Breast epithelium (tissue), 4 donors: Measurements from ENCODE around the gene ATN1. TPM values are rescaled to one million over a fixed set of nuclear protein-coding genes. Genes with fewer than 3 reads are reported as not detected.

Experiments
- DNase-seq, 2 donors: peaks; one replicate each; pipeline ENCODE4 v3.0.0-alpha.2; 2019; ENCODE audit warnings: low spot score in 2 of 2
- H3K27ac ChIP-seq, 2 donors: fragments of 200-600 bp; sonication (generic) in 1 of 2; one replicate each; pipeline ENCODE4 v1.5.1; 2016 to 2019; ENCODE audit warnings: mild to moderate bottlenecking in 1 of 2
- H3K27me3 ChIP-seq, 2 donors: fragments of 200-600 bp; sonication (generic) in 1 of 2; one replicate each; pipeline versions ENCODE4 v1.5.1 to v1.6.0; 2017 to 2019; ENCODE audit warnings: control low read depth in 1 of 2, mild to moderate bottlenecking in 1 of 2
- H3K36me3 ChIP-seq: fragments of 200-600 bp; one replicate; pipeline ENCODE4 v1.5.1; 2019
- H3K4me1 ChIP-seq, 2 donors: fragments of 200-600 bp; sonication (generic); one replicate each; pipeline ENCODE4 v1.5.1; 2016 to 2019; ENCODE audit warnings: control low read depth in 1 of 2
- H3K4me3 ChIP-seq, 3 donors: fragments of 200-600 bp; sonication (generic); 1 replicate in 2 of 3; 2 replicates in 1 of 3; pipeline ENCODE4 v1.5.1; 2016 to 2019; ENCODE audit warnings: mild to moderate bottlenecking in 3 of 3, moderate library complexity in 2 of 3
- H3K9me3 ChIP-seq, 2 donors: fragments of 200-600 bp; sonication (generic) in 1 of 2; one replicate each; pipeline ENCODE4 v1.5.1; 2016 to 2019; ENCODE audit warnings: control low read depth in 1 of 2
- CTCF ChIP-seq, 3 donors: fragments of 450-650 bp; IDR thresholded peaks; one replicate each; pipeline ENCODE4 v1.5.1; 2016 to 2017; ENCODE audit warnings: antibody characterized with exemption in 3 of 3, mild to moderate bottlenecking in 3 of 3, moderate library complexity in 3 of 3
- POLR2A ChIP-seq: fragments of 450-650 bp; IDR thresholded peaks from one replicate; pipeline ENCODE4 v1.6.1; 2016; ENCODE audit warnings: antibody characterized with exemption, mild to moderate bottlenecking, moderate library complexity
- POLR2AphosphoS5 ChIP-seq, 3 donors: sonication (generic); formaldehyde crosslinking; IDR thresholded peaks; one replicate each; pipeline ENCODE4 v1.6.1; 2017; ENCODE audit warnings: antibody characterized with exemption in 3 of 3
- intact Hi-C: fragments of 100-400 bp; cut with DNase I; formaldehyde crosslinking; loops from one replicate; pipeline ENCODE4 v1.15.1; 2023; ENCODE audit warnings: low total_unique reads
- total RNA-seq, 3 donors: library from RNA; depleted of rRNA; stranded (reverse); fragments of >200 nt; gene quantifications; one replicate each; pipeline ENCODE4 v1.1.0, GENCODE V29; 2016

ATN1 gene
- total RNA-seq, 3 donors from 2014 or later, result 57.9 to 96.4 (median 59.7) TPM

GRCh38 chr12:6957151-6957701 is 29.5 kb downstream of the ATN1 start:
- no peak for DNase-seq
- Histone ChIP-seq H3K27ac (no peak overlapping the region), H3K4me3 (no peak overlapping the region), H3K27me3 (no peaks in the 10 kb centered on the region), H3K4me1 (peaks cover 2 to 6% of the 10 kb centered on the region in 2 donors), H3K36me3 (no peaks in the 10 kb centered on the region), H3K9me3 (no peaks in the 10 kb centered on the region)
- intact Hi-C loops, result no loop called here
- TF ChIP-seq CTCF (IDR thresholded peaks at IDR 0.05) (no peak), POLR2A (no peak), POLR2AphosphoS5 (IDR thresholded peaks at IDR 0.05) (no peak)

GRCh38 chr12:6957741-6958608 is 30.2 kb downstream of the ATN1 start:
- DNase-seq, result no peak
- Histone ChIP-seq H3K4me1 (peaks cover 4 to 6% of the 10 kb centered on the region in 2 donors), H3K36me3 (no peaks in the 10 kb centered on the region), H3K27ac (peak overlapping the region; percentile 65 to 98), H3K27me3 (no peaks in the 10 kb centered on the region), H3K9me3 (no peaks in the 10 kb centered on the region), H3K4me3 (no peak overlapping the region)
- TF ChIP-seq POLR2AphosphoS5 (IDR thresholded peaks at IDR 0.05), result no peak
- no peak for TF ChIP-seq CTCF (IDR thresholded peaks at IDR 0.05)
- no peak for TF ChIP-seq POLR2A
- intact Hi-C loops, result no loop called here

- intact Hi-C loops, result no loop called here
These were observed 30.9 kb downstream of the ATN1 start for GRCh38 chr12:6958609-6959057.

GRCh38 chr12:6959058-6959804 is 31.5 kb downstream of the ATN1 start:
- H3K9me3 ChIP-seq, result no peaks in the 10 kb centered on the region
- intact Hi-C loops, result no loop called here
- DNase-seq, result no peak
- H3K4me1 ChIP-seq, result peaks cover 4 to 10% of the 10 kb centered on the region in 2 donors
- TF ChIP-seq POLR2A (no peak), POLR2AphosphoS5 (IDR thresholded peaks at IDR 0.05) (no peak), CTCF (IDR thresholded peaks at IDR 0.05) (no peak)
- H3K27ac ChIP-seq, result peak overlapping the region; percentile 65 to 98
- no peak overlapping the region for H3K4me3 ChIP-seq
- H3K36me3 ChIP-seq, result no peaks in the 10 kb centered on the region
- H3K27me3 ChIP-seq, result no peaks in the 10 kb centered on the region

More at GRCh38 chr12:6958609-6959057, 30.9 kb downstream of the ATN1 start:
- peaks cover 4 to 6% of the 10 kb centered on the region in 2 donors for H3K4me1 ChIP-seq
- H3K9me3 ChIP-seq, result no peaks in the 10 kb centered on the region
- no peak for DNase-seq
- no peaks in the 10 kb centered on the region for H3K27me3 ChIP-seq
- no peaks in the 10 kb centered on the region for H3K36me3 ChIP-seq
- TF ChIP-seq POLR2A (no peak), POLR2AphosphoS5 (IDR thresholded peaks at IDR 0.05) (no peak), CTCF (IDR thresholded peaks at IDR 0.05) (no peak)
- no peak overlapping the region for H3K4me3 ChIP-seq
- H3K27ac ChIP-seq, result peak overlapping the region; percentile 65 to 98
